Fibroblast of lung (primary cell): ENCODE measurements around the gene XYLT1. TPM values are rescaled to one million over a fixed set of nuclear protein-coding genes. Genes with fewer than 3 reads are reported as not detected.

Experiments used
- DNase-seq, 2 donors: peaks; one replicate each; pipeline versions ENCODE4 v3.0.0 to v3.0.0-alpha.2; 2010; ENCODE audit warnings: low read depth in 2 of 2
- H2AFZ ChIP-seq: 2 replicates; pipeline ENCODE4 v1.5.1; 2012; ENCODE audit warnings: low read length, control low read depth, inconsistent platforms
- H3K27ac ChIP-seq: 2 replicates; pipeline ENCODE4 v1.5.1; 2011; ENCODE audit warnings: low read length, control low read depth; ENCODE audit not compliant: insufficient read depth
- H3K27me3 ChIP-seq: 2 replicates; pipeline ENCODE4 v1.5.1; 2011; ENCODE audit warnings: mild to moderate bottlenecking, low read length; ENCODE audit not compliant: control insufficient read depth, insufficient read depth
- H3K36me3 ChIP-seq: 2 replicates; pipeline ENCODE4 v1.5.1; 2011; ENCODE audit warnings: low read length; ENCODE audit not compliant: control insufficient read depth, insufficient read depth
- H3K4me1 ChIP-seq: 2 replicates; pipeline ENCODE4 v1.5.1; 2011; ENCODE audit warnings: low read length; ENCODE audit not compliant: control insufficient read depth, insufficient read depth; ENCODE audit errors: extremely low read depth
- H3K4me2 ChIP-seq: 2 replicates; pipeline ENCODE4 v1.5.1; 2011; ENCODE audit warnings: low read length, control low read depth; ENCODE audit not compliant: insufficient read depth; ENCODE audit errors: extremely low read depth
- H3K4me3 ChIP-seq, 4 experiments: fragments of 200-600 bp in 1 of 4; sonication (generic) in 1 of 4; replicated peaks in 1 of 4; 2 replicates each; pipeline ENCODE4 v1.5.1; 2011 to 2016; ENCODE audit warnings: low read length in 4 of 4, low read depth in 3 of 4, mild to moderate bottlenecking in 3 of 4, control low read depth in 2 of 4, inconsistent platforms in 1 of 4, mixed read lengths in 1 of 4; ENCODE audit not compliant: insufficient read depth in 1 of 4; ENCODE audit errors: control extremely low read depth in 1 of 4
- H3K79me2 ChIP-seq: 2 replicates; pipeline ENCODE4 v1.5.1; 2012; ENCODE audit warnings: mild to moderate bottlenecking, low read length, inconsistent platforms; ENCODE audit not compliant: control insufficient read depth, insufficient read depth
- H3K9ac ChIP-seq: 2 replicates; pipeline ENCODE4 v1.5.1; 2011; ENCODE audit warnings: mild to moderate bottlenecking, low read length, control low read depth; ENCODE audit not compliant: insufficient read depth
- H3K9me3 ChIP-seq: 2 replicates; pipeline ENCODE4 v1.5.1; 2012; ENCODE audit warnings: low read depth, low read length; ENCODE audit not compliant: control insufficient read depth, insufficient read depth
- H4K20me1 ChIP-seq: 2 replicates; pipeline ENCODE4 v1.5.1; 2011; ENCODE audit warnings: low read length; ENCODE audit not compliant: control insufficient read depth, insufficient read depth; ENCODE audit errors: extremely low read depth
- EZH2 ChIP-seq: IDR thresholded peaks from 2 replicates; pipeline ENCODE4 v1.5.1; 2012; ENCODE audit warnings: low read length, control low read depth, mild to moderate bottlenecking; ENCODE audit errors: missing control alignments
- polyA plus RNA-seq, 2 donors: library from polyadenylated mRNA; depleted of rRNA in 1 of 2; stranded (reverse) in 1 of 2; unstranded in 1 of 2; fragments of >200 nt; gene quantifications; 2 replicates each; pipeline ENCODE4 v1.2.1, GENCODE V29; 2011 to 2012; ENCODE audit warnings: missing spikeins in 1 of 2
- total RNA-seq: library from RNA; depleted of rRNA; stranded (reverse); fragments of >200 nt; gene quantifications from 2 replicates; pipeline ENCODE4 v1.2.1, GENCODE V29; 2014
- TF ChIP-seq, protein P1 (sequence below), 2 donors: IDR thresholded peaks in 1 of 2; conservative IDR thresholded peaks in 1 of 2; 1 replicate in 1 of 2; 2 replicates in 1 of 2; pipeline ENCODE4 v1.5.1; 2011 to 2012; ENCODE audit warnings: low read length in 2 of 2, control low read depth in 1 of 2, inconsistent platforms in 1 of 2, low read depth in 1 of 2, mild to moderate bottlenecking in 1 of 2

Gene XYLT1
- total and polyA plus RNA-seq, 2 donors (not counting 1 experiment from before 2014, with no cell fraction given) = 9.3 to 21.8 TPM

DNA sequence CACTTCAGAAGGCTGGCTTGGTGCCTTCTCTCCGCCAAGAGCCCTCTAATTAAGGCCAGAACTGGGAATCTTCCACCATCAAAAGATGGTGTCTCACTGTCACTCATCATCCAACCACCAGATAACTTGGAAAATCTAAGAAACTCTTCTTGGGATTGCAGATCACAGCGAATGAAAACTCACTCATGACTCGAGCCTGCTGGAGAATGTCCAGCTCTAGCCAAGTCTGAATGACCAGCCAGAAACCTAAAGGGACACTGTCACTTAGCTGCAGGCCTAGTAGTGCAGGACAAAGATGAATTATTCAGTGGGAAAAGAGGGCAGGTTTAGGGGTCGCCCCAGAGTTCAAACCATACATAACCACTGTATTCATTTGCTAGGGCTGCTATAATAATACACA lies 107.8 kb downstream of the XYLT1 start:
- Histone ChIP-seq H4K20me1 (no peaks in the 10 kb centered on the region), H3K4me1 (peaks cover 8% of the 10 kb centered on the region), H3K4me3 (no peak overlapping the region)

DNA sequence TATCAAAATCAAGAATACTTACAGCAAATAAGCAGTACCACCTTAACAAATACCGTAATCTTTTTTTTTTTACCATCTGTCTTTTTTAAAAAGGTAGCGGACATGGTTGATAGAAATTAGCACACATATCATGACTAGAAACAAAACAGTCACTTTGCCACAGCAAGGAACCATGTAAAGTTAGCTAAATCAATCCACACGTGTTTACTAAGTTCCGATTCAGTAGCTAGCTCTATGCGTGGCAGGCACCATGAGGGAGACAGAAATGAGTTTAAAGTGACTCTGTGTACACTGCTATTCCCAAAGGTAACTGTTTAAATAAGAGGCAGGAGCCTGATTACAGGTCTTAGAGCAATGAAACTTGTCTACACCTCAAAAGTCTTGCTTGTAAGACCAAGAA lies 108.6 kb downstream of the XYLT1 start:
- Histone ChIP-seq H3K4me2 (no peak overlapping the region), H3K27ac (no peak overlapping the region), H3K9me3 (no peaks in the 10 kb centered on the region), H3K4me3 (no peak overlapping the region), H2AFZ (no peak overlapping the region), H3K4me1 (peaks cover 8% of the 10 kb centered on the region), H3K36me3 (no peaks in the 10 kb centered on the region), H4K20me1 (no peaks in the 10 kb centered on the region), H3K79me2 (no peaks in the 10 kb centered on the region), H3K27me3 (no peaks in the 10 kb centered on the region), H3K9ac (no peak overlapping the region)
- no peak for DNase-seq
- no peak for TF ChIP-seq EZH2
- TF ChIP-seq, protein P1, sequence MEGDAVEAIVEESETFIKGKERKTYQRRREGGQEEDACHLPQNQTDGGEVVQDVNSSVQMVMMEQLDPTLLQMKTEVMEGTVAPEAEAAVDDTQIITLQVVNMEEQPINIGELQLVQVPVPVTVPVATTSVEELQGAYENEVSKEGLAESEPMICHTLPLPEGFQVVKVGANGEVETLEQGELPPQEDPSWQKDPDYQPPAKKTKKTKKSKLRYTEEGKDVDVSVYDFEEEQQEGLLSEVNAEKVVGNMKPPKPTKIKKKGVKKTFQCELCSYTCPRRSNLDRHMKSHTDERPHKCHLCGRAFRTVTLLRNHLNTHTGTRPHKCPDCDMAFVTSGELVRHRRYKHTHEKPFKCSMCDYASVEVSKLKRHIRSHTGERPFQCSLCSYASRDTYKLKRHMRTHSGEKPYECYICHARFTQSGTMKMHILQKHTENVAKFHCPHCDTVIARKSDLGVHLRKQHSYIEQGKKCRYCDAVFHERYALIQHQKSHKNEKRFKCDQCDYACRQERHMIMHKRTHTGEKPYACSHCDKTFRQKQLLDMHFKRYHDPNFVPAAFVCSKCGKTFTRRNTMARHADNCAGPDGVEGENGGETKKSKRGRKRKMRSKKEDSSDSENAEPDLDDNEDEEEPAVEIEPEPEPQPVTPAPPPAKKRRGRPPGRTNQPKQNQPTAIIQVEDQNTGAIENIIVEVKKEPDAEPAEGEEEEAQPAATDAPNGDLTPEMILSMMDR (conservative IDR thresholded peaks at IDR 0.05 in 1 of 2, IDR thresholded peaks at IDR 0.05 in 1 of 2; ENCODE audit: low read depth in 1 of 2, low read length in 2 of 2) = no peak

More for the DNA sequence above, 107.8 kb downstream of the XYLT1 start:
- no peak overlapping the region for H3K27ac ChIP-seq
- H3K4me2 ChIP-seq = no peak overlapping the region
- no peaks in the 10 kb centered on the region for H3K27me3 ChIP-seq
- no peaks in the 10 kb centered on the region for H3K36me3 ChIP-seq
- no peak overlapping the region for H3K9ac ChIP-seq
- no peaks in the 10 kb centered on the region for H3K79me2 ChIP-seq
- no peak for DNase-seq
- TF ChIP-seq EZH2 = no peak
- TF ChIP-seq, protein P1 (conservative IDR thresholded peaks at IDR 0.05 in 1 of 2, IDR thresholded peaks at IDR 0.05 in 1 of 2; ENCODE audit: low read depth in 1 of 2, low read length in 2 of 2) = no peak
- no peak overlapping the region for H2AFZ ChIP-seq
- H3K9me3 ChIP-seq = no peaks in the 10 kb centered on the region

DNA sequence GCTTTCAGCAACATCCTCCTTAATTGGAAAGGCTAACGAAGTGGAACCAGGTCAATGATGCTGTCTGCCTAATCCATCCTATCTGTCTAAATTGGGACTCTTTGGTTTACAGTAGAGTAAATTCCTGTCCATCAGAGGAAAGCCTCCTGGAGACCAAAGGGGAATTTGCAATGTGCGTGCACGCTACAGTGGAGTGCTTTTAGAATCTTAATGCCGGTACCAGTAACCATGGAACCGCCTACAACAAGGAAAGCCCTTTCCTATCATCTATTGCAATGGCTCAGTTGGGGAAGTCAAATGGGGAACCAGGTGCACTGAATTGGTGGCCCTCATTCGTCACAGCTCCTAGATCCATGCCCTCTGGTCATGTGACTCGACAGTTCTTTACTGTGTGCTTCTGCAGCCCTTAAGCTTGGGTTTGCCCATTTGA lies 110.1 kb downstream of the XYLT1 start:
- Histone ChIP-seq H3K27me3 (no peaks in the 10 kb centered on the region), H3K9me3 (no peaks in the 10 kb centered on the region), H3K4me2 (no peak overlapping the region), H3K27ac (no peak overlapping the region), H3K9ac (no peak overlapping the region), H2AFZ (no peak overlapping the region), H4K20me1 (no peaks in the 10 kb centered on the region), H3K4me3 (no peak overlapping the region), H3K4me1 (peaks cover 8% of the 10 kb centered on the region), H3K79me2 (no peaks in the 10 kb centered on the region), H3K36me3 (no peaks in the 10 kb centered on the region)
- no peak for DNase-seq
- TF ChIP-seq EZH2 = no peak
- TF ChIP-seq, protein P1 (conservative IDR thresholded peaks at IDR 0.05 in 1 of 2, IDR thresholded peaks at IDR 0.05 in 1 of 2; ENCODE audit: low read depth in 1 of 2, low read length in 2 of 2) = no peak
